ENCODE data around the gene P2RY6.

P2RY6 gene

GRCh38 chr11:73320763-73321603 lies 48.8 kb downstream of the P2RY6 start:
- no peak for DNase-seq

GRCh38 chr11:73321604-73322381 lies 49.7 kb downstream of the P2RY6 start:
- DNase-seq: no peak

- no peak for DNase-seq
Observed at GRCh38 chr11:73322382-73323306, 50.5 kb downstream of the P2RY6 start.

- no peak for DNase-seq
Observed at GRCh38 chr11:73323464-73323863, 51.3 kb downstream of the P2RY6 start.

- DNase-seq: no peak
Observed at GRCh38 chr11:73324116-73324515, 52.0 kb downstream of the P2RY6 start.

- no peak for DNase-seq
Observed at GRCh38 chr11:73324665-73325035, 52.5 kb downstream of the P2RY6 start.

- DNase-seq: no peak
Observed at GRCh38 chr11:73325036-73325981, 53.2 kb downstream of the P2RY6 start.

- DNase-seq: no peak
Observed at GRCh38 chr11:73326929-73327811, 55.0 kb downstream of the P2RY6 start.

GRCh38 chr11:73327812-73328364 lies 55.8 kb downstream of the P2RY6 start:
- no peak for DNase-seq

GRCh38 chr11:73330569-73331093 lies 58.5 kb downstream of the P2RY6 start:
- DNase-seq: no peak

GRCh38 chr11:73331138-73331916 lies 59.2 kb downstream of the P2RY6 start:
- DNase-seq: no peak

GRCh38 chr11:73333173-73333572 lies 61.0 kb downstream of the P2RY6 start:
- DNase-seq: no peak

GRCh38 chr11:73333640-73334383 lies 61.7 kb downstream of the P2RY6 start:
- no peak for DNase-seq

GRCh38 chr11:73334384-73335203 lies 62.5 kb downstream of the P2RY6 start:
- no peak for DNase-seq

- DNase-seq: no peak
Observed at GRCh38 chr11:73335204-73335923, 63.2 kb downstream of the P2RY6 start.

GRCh38 chr11:73337846-73338245 lies 65.7 kb downstream of the P2RY6 start:
- DNase-seq: no peak

GRCh38 chr11:73338279-73338678 lies 66.1 kb downstream of the P2RY6 start:
- no peak for DNase-seq

Data from NCI-H2081 treated with DMSO at 0.1 percent for 48 hours (cell line).